WTC11 (cell line): ENCODE measurements around the gene RWDD2A. TPM values are rescaled to one million over a fixed set of nuclear protein-coding genes. Genes with fewer than 3 reads are reported as not detected.

Experiments used
- ATAC-seq: fragments of 200-7000 bp; cut with Tn5 transposase; 2 replicates; pipeline ENCODE4 v1.10.0; 2021; ENCODE audit warnings: mild to moderate bottlenecking, moderate library complexity
- Bru-seq: library from RNA; stranded (reverse); fragments of 400-500 nt; gene quantifications from one replicate; lab custom pipeline; 2021; lab: Mats Ljungman, UMichigan
- CTCF ChIA-PET: fragments of 300-600 bp; sonication (Branson Sonifier 250); formaldehyde crosslinking; loops from one replicate; lab custom pipeline; 2021; ENCODE audit warnings: antibody characterized with exemption; lab: Charles Lee
- POLR2A ChIA-PET: fragments of 350-600 bp; sonication (Branson Sonifier 250); formaldehyde crosslinking; loops from one replicate; lab custom pipeline; 2021; ENCODE audit warnings: antibody characterized with exemption; lab: Charles Lee
- DNase-seq: peaks from one replicate; pipeline ENCODE4 v3.0.0; 2021; ENCODE audit warnings: low spot score
- H3K27ac Mint-ChIP-seq: 2 replicates; pipeline ENCODE4 v1.8.0; 2021; ENCODE audit warnings: mixed read lengths
- H3K27me3 Mint-ChIP-seq: 2 replicates; pipeline ENCODE4 v1.8.0; 2021; ENCODE audit warnings: low read depth, mild to moderate bottlenecking, moderate library complexity, mixed read lengths
- H3K36me3 Mint-ChIP-seq: 2 replicates; pipeline ENCODE4 v1.8.0; 2021; ENCODE audit warnings: mixed read lengths
- H3K4me1 Mint-ChIP-seq: 2 replicates; pipeline ENCODE4 v1.8.0; 2022; ENCODE audit warnings: mixed read lengths
- H3K4me3 Mint-ChIP-seq: 2 replicates; pipeline ENCODE4 v1.8.0; 2021; ENCODE audit warnings: mild to moderate bottlenecking, moderate library complexity, mixed read lengths
- H3K9me3 Mint-ChIP-seq: 2 replicates; pipeline ENCODE4 v1.8.0; 2021; ENCODE audit warnings: mixed read lengths
- AFF4 ChIP-seq: sonication (generic); formaldehyde crosslinking; IDR thresholded peaks from 2 replicates; pipeline ENCODE4 v1.8.1; 2023; ENCODE audit warnings: mild to moderate bottlenecking, missing genetic modification reagents, borderline replicate concordance
- ATF1 ChIP-seq: sonication (generic); formaldehyde crosslinking; IDR thresholded peaks from 2 replicates; pipeline ENCODE4 v1.8.1; 2023; ENCODE audit warnings: mild to moderate bottlenecking, moderate library complexity, missing genetic modification reagents
- CREB1 ChIP-seq: sonication (generic); formaldehyde crosslinking; IDR thresholded peaks from 2 replicates; pipeline ENCODE4 v1.8.0; 2023; ENCODE audit warnings: mild to moderate bottlenecking, missing genetic modification reagents
- EMX1 ChIP-seq: fragments of 250-450 bp; sonication (Bioruptor Pico); IDR thresholded peaks from 2 replicates; pipeline ENCODE4 v1.8.0; 2021; ENCODE audit warnings: mild to moderate bottlenecking
- ETV6 ChIP-seq: sonication (generic); formaldehyde crosslinking; IDR thresholded peaks from 2 replicates; pipeline ENCODE4 v1.8.1; 2022; ENCODE audit warnings: mild to moderate bottlenecking, missing genetic modification reagents
- FOXP4 ChIP-seq: sonication (generic); formaldehyde crosslinking; IDR thresholded peaks from 2 replicates; pipeline ENCODE4 v1.8.0; 2022; ENCODE audit warnings: mild to moderate bottlenecking, missing genetic modification reagents
- HMGA2 ChIP-seq: fragments of 250-450 bp; sonication (Bioruptor Pico); IDR thresholded peaks from 2 replicates; pipeline ENCODE4 v1.4.0; 2021; ENCODE audit warnings: mild to moderate bottlenecking, moderate library complexity
- IRF1 ChIP-seq: sonication (generic); formaldehyde crosslinking; IDR thresholded peaks from 2 replicates; pipeline ENCODE4 v1.8.0; 2023; ENCODE audit warnings: missing genetic modification reagents
- IRF2 ChIP-seq: sonication (generic); formaldehyde crosslinking; IDR thresholded peaks from 2 replicates; pipeline ENCODE4 v1.8.0; 2022; ENCODE audit warnings: low read depth, missing genetic modification reagents, borderline replicate concordance
- JUN ChIP-seq: sonication (generic); formaldehyde crosslinking; IDR thresholded peaks from 2 replicates; pipeline ENCODE4 v1.8.0; 2023; ENCODE audit warnings: mild to moderate bottlenecking, missing genetic modification reagents
- KAT7 ChIP-seq: sonication (generic); formaldehyde crosslinking; IDR thresholded peaks from 2 replicates; pipeline ENCODE4 v1.8.1; 2023; ENCODE audit warnings: missing genetic modification reagents, mild to moderate bottlenecking, borderline replicate concordance
- MAX ChIP-seq: sonication (generic); formaldehyde crosslinking; IDR thresholded peaks from 2 replicates; pipeline ENCODE4 v1.8.0; 2022; ENCODE audit warnings: mild to moderate bottlenecking, missing genetic modification reagents
- MXD4 ChIP-seq: fragments of 250-450 bp; sonication (Bioruptor Pico); IDR thresholded peaks from 2 replicates; pipeline ENCODE4 v1.8.0; 2021; ENCODE audit warnings: mild to moderate bottlenecking, moderate library complexity, borderline replicate concordance
- NFATC4 ChIP-seq: fragments of 250-450 bp; sonication (Bioruptor Pico); IDR thresholded peaks from 2 replicates; pipeline ENCODE4 v1.9.0; 2021; ENCODE audit warnings: mild to moderate bottlenecking
- NR2C2 ChIP-seq: sonication (generic); formaldehyde crosslinking; IDR thresholded peaks from 2 replicates; pipeline ENCODE4 v1.8.0; 2022; ENCODE audit warnings: mild to moderate bottlenecking, missing genetic modification reagents
- OVOL2 ChIP-seq: fragments of 250-450 bp; sonication (Bioruptor Pico); IDR thresholded peaks from 2 replicates; pipeline ENCODE4 v1.9.0; 2021; ENCODE audit warnings: mild to moderate bottlenecking, borderline replicate concordance
- RELA ChIP-seq: sonication (generic); formaldehyde crosslinking; IDR thresholded peaks from 2 replicates; pipeline ENCODE4 v1.8.1; 2022; ENCODE audit warnings: missing genetic modification reagents, mild to moderate bottlenecking, borderline replicate concordance
- RORB ChIP-seq: fragments of 250-450 bp; sonication (Bioruptor Pico); IDR thresholded peaks from 2 replicates; pipeline ENCODE4 v1.9.0; 2021; ENCODE audit warnings: mild to moderate bottlenecking
- SOX15 ChIP-seq: fragments of 250-450 bp; sonication (Bioruptor Pico); IDR thresholded peaks from 2 replicates; pipeline ENCODE4 v1.9.0; 2021; ENCODE audit warnings: mild to moderate bottlenecking
- TEAD1 ChIP-seq: sonication (generic); formaldehyde crosslinking; IDR thresholded peaks from 2 replicates; pipeline ENCODE4 v1.8.0; 2022; ENCODE audit warnings: mild to moderate bottlenecking, missing genetic modification reagents
- USF2 ChIP-seq: sonication (generic); formaldehyde crosslinking; IDR thresholded peaks from 2 replicates; pipeline ENCODE4 v1.8.1; 2023; ENCODE audit warnings: mild to moderate bottlenecking, missing genetic modification reagents, moderate library complexity
- ZBTB21 ChIP-seq: sonication (generic); formaldehyde crosslinking; IDR thresholded peaks from 2 replicates; pipeline ENCODE4 v1.8.1; 2023; ENCODE audit warnings: mild to moderate bottlenecking, missing genetic modification reagents, borderline replicate concordance
- ZNF396 ChIP-seq: fragments of 250-450 bp; sonication (Bioruptor Pico); IDR thresholded peaks from 2 replicates; pipeline ENCODE4 v1.8.0; 2021; ENCODE audit warnings: mild to moderate bottlenecking, moderate library complexity, borderline replicate concordance
- ZNF671 ChIP-seq: fragments of 250-450 bp; sonication (Bioruptor Pico); IDR thresholded peaks from 2 replicates; pipeline ENCODE4 v1.8.0; 2021; ENCODE audit warnings: mild to moderate bottlenecking
- ZSCAN18 ChIP-seq: fragments of 250-450 bp; sonication (Bioruptor Pico); IDR thresholded peaks from 2 replicates; pipeline ENCODE4 v2.1.2; 2022; ENCODE audit warnings: mild to moderate bottlenecking, moderate library complexity
- long read RNA-seq, 3 experiments: library from RNA in 1 of 3; library from capped mRNA in 1 of 3; library from polyadenylated mRNA in 1 of 3; unstranded in 2 of 3; stranded (forward) in 1 of 3; transcript quantifications; one replicate each; pipeline ENCODE4 v2.0.0, GENCODE V29; 2021
- total RNA-seq: library from RNA; stranded (reverse); gene quantifications from 3 replicates; pipeline ENCODE4 v1.2.3, GENCODE V29; 2021
- TF ChIP-seq, protein P1 (sequence below): sonication (generic); formaldehyde crosslinking; IDR thresholded peaks from 2 replicates; pipeline ENCODE4 v1.8.1; 2023; ENCODE audit warnings: mild to moderate bottlenecking, missing genetic modification reagents

Gene RWDD2A
- total RNA-seq, result 5.1 to 5.2 TPM (median 5.2 TPM) in 3 replicates
- Bru-seq, nascent RNA, result percentile 89 among the genes with signal in this experiment
- long read RNA-seq, experiment 1, transcript RWDD2A-201 (3 exons, 3,744 nt), result major isoform, 26 of 44 reads
- long read RNA-seq, experiment 1, partial matches to known transcripts, result 6 of 44 reads
- long read RNA-seq, experiment 1, other reads (novel, unspliced or antisense), result 12 of 44 reads
- long read RNA-seq, experiment 2, transcript RWDD2A-201 (3 exons, 3,744 nt), result major isoform, 13 of 22 reads
- long read RNA-seq, experiment 2, partial matches to known transcripts, result 7 of 22 reads
- long read RNA-seq, experiment 2, other reads (novel, unspliced or antisense), result 2 of 22 reads
- long read RNA-seq, experiment 3, transcript RWDD2A-201 (3 exons, 3,744 nt), result major isoform, 11 of 21 reads
- long read RNA-seq, experiment 3, partial matches to known transcripts, result 2 of 21 reads
- long read RNA-seq, experiment 3, other reads (novel, unspliced or antisense), result 8 of 21 reads

- peak; percentile 87 for DNase-seq
- ChIA-PET CTCF (interaction anchor here (0.6 to 2.1 kb wide), 7 partner anchors 22 to 343 kb away, joined by 3 to 9 read pairs (median 5); partner anchors contain the start of genes DOP1A, PRSS35 and UBE3D), POLR2A (interaction anchor here (0.6 kb wide), 1 partner anchor 319 kb away, joined by 3 read pairs; the partner anchor contains the start of gene PRSS35)
- Mint-ChIP-seq H3K36me3 (peaks cover 50% of the 10 kb centered on the region), H3K4me1 (peaks cover 24% of the 10 kb centered on the region), H3K4me3 (peak within 1 kb of the TSS; percentile 94), H3K27me3 (no peaks in the 10 kb centered on the region), H3K9me3 (no peaks in the 10 kb centered on the region), H3K27ac (peak within 1 kb of the TSS; percentile 94)
- peak; percentile 90 for ATAC-seq
- TF ChIP-seq ETV6 (CRISPR knock-in tag) (peak; percentile 80), RELA (CRISPR knock-in tag) (no peak), TEAD1 (CRISPR knock-in tag) (peak; percentile 69), SOX15 (CRISPR knock-in tag) (no peak), ZSCAN18 (CRISPR knock-in tag) (no peak), ZBTB21 (no peak), CREB1 (CRISPR knock-in tag) (no peak), OVOL2 (CRISPR knock-in tag) (no peak), USF2 (CRISPR knock-in tag) (no peak), ZNF396 (CRISPR knock-in tag) (no peak), KAT7 (0 out of 2 replicates have a peak, but pooled peaks have one; percentile 51), IRF2 (CRISPR knock-in tag) (no peak), AFF4 (CRISPR knock-in tag) (no peak), RORB (CRISPR knock-in tag) (no peak), HMGA2 (CRISPR knock-in tag) (no peak), MXD4 (no peak), FOXP4 (CRISPR knock-in tag) (peak; percentile 10), JUN (CRISPR knock-in tag) (no peak), NFATC4 (CRISPR knock-in tag) (no peak), MAX (peak; percentile 74), ZNF671 (no peak), ATF1 (peak; percentile 26; the same call in 1 of the 2 replicates), NR2C2 (CRISPR knock-in tag) (no peak), IRF1 (CRISPR knock-in tag) (no peak), EMX1 (CRISPR knock-in tag) (no peak)
- TF ChIP-seq, protein P1, sequence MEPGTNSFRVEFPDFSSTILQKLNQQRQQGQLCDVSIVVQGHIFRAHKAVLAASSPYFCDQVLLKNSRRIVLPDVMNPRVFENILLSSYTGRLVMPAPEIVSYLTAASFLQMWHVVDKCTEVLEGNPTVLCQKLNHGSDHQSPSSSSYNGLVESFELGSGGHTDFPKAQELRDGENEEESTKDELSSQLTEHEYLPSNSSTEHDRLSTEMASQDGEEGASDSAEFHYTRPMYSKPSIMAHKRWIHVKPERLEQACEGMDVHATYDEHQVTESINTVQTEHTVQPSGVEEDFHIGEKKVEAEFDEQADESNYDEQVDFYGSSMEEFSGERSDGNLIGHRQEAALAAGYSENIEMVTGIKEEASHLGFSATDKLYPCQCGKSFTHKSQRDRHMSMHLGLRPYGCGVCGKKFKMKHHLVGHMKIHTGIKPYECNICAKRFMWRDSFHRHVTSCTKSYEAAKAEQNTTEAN (CRISPR knock-in tag), result no peak
Measured at GRCh38 chr6:83192871-83193746, at the start of gene RWDD2A, which contains the start of gene PGM3. RWDD2A (plus strand) TSS chr6:83193357; CDS start chr6:83194452, 1,095 bp downstream. PGM3 (minus strand) TSS chr6:83193265; CDS start chr6:83191012, 2,253 bp downstream.
